GM12892 (cell line): Measurements from ENCODE around the gene PDCD1.

Experiments used
- POLR2A ChIP-seq: IDR thresholded peaks from 2 replicates; pipeline ENCODE4 v1.6.1; 2011; ENCODE audit warnings: low read depth, low read length, control low read depth
- POLR2AphosphoS5 ChIP-seq: IDR thresholded peaks from 2 replicates; pipeline ENCODE4 v1.6.1; 2011; ENCODE audit warnings: low read depth, low read length, control low read depth
- TAF1 ChIP-seq: IDR thresholded peaks from 2 replicates; pipeline ENCODE4 v1.6.1; 2011; ENCODE audit warnings: low read depth, mild to moderate bottlenecking, control low read depth, low read length, borderline replicate concordance

DNA sequence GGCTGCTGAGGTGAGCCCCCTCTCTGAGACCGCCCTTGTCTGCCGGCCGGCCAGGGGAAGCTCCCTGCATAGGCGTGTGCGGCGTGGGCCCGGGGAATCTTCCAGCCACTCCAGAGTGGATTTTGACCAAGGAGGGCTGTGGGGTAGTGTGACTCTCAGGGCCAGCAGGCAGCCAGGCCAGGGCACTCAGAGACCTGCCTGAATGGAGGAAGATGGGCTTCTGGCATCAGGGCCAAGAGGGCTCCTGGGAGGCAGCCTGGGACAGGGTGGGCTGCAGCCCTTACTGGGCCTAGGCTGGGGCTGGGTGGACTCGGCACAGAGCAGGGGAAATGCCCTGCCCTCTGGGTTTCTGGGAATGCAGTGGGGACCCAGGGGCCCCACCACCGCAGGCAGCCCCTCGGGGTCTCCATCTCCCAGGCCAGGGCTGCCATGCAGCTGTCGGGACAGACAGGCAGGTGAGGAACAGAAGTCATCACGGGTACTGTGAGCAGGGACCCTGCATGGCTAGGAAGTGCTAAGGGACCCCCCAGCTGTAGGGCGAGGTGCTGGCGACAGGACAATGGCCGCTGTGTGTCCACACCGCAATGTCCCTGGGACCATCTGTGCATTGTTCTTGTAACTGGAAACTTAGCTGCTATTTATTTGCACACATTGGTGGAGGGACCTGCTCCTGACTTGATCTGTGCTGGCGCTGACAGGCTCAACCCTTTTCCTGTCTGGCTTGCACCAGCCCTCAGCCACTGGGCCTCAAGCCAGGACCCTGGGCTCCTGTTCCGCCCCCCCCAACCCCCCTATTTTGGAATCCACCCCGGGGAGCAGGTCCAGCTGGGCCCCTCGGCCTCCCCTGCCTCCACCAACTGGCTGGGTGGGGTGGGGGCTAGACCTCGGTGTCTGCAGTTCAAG lies 4.1 kb downstream of the PDCD1 start:
- TF ChIP-seq POLR2AphosphoS5, result no peak
- TF ChIP-seq TAF1, result no peak
- no peak for TF ChIP-seq POLR2A
